Retinal pigment epithelial cell (primary cell): ENCODE data around the gene SPATS2L.

Experiments used
- DNase-seq: peaks from one replicate; pipeline ENCODE4 v3.0.0-alpha.2; 2010; ENCODE audit warnings: low read depth
- H3K4me3 ChIP-seq: 2 replicates; pipeline ENCODE4 v1.5.1; 2011; ENCODE audit warnings: mild to moderate bottlenecking, low read length, control low read depth, moderate library complexity
- CTCF ChIP-seq: conservative IDR thresholded peaks from 2 replicates; pipeline ENCODE4 v1.5.1; 2011; ENCODE audit warnings: low read depth, low read length, control low read depth, inconsistent platforms

The SPATS2L gene

GRCh38 chr2:200311139-200311538 is 4.6 kb downstream of the SPATS2L start:
- no peak for TF ChIP-seq CTCF
- no peak for DNase-seq
- no peak overlapping the region for H3K4me3 ChIP-seq

- no peak overlapping the region for H3K4me3 ChIP-seq
- no peak for TF ChIP-seq CTCF
- DNase-seq = no peak
Observed at GRCh38 chr2:200314976-200315567, 8.6 kb downstream of the SPATS2L start.

- H3K4me3 ChIP-seq = no peak overlapping the region
- no peak for DNase-seq
- TF ChIP-seq CTCF = no peak
Observed at GRCh38 chr2:200317975-200318374, 11.5 kb downstream of the SPATS2L start.

- no peak overlapping the region for H3K4me3 ChIP-seq
- TF ChIP-seq CTCF = no peak
- DNase-seq = no peak
Observed at GRCh38 chr2:200318940-200319435, 12.5 kb downstream of the SPATS2L start.

- H3K4me3 ChIP-seq = no peak overlapping the region
- DNase-seq = no peak
- TF ChIP-seq CTCF = no peak
Observed at GRCh38 chr2:200319548-200320337, 13.2 kb downstream of the SPATS2L start.

- no peak overlapping the region for H3K4me3 ChIP-seq
- DNase-seq = no peak
- TF ChIP-seq CTCF = no peak
Observed at GRCh38 chr2:200320344-200320743, 13.9 kb downstream of the SPATS2L start.

- DNase-seq = no peak
- no peak overlapping the region for H3K4me3 ChIP-seq
- no peak for TF ChIP-seq CTCF
Observed at GRCh38 chr2:200320991-200321390, 14.5 kb downstream of the SPATS2L start.
